ENCODE measurements around the gene ZG16.
"Not testable (repeated sequence)": the region's sequence is repeated elsewhere in the genome, so short reads cannot be mapped to it uniquely, and the experiment has no call there.

ZG16 gene, protein sequence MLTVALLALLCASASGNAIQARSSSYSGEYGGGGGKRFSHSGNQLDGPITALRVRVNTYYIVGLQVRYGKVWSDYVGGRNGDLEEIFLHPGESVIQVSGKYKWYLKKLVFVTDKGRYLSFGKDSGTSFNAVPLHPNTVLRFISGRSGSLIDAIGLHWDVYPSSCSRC

DNA sequence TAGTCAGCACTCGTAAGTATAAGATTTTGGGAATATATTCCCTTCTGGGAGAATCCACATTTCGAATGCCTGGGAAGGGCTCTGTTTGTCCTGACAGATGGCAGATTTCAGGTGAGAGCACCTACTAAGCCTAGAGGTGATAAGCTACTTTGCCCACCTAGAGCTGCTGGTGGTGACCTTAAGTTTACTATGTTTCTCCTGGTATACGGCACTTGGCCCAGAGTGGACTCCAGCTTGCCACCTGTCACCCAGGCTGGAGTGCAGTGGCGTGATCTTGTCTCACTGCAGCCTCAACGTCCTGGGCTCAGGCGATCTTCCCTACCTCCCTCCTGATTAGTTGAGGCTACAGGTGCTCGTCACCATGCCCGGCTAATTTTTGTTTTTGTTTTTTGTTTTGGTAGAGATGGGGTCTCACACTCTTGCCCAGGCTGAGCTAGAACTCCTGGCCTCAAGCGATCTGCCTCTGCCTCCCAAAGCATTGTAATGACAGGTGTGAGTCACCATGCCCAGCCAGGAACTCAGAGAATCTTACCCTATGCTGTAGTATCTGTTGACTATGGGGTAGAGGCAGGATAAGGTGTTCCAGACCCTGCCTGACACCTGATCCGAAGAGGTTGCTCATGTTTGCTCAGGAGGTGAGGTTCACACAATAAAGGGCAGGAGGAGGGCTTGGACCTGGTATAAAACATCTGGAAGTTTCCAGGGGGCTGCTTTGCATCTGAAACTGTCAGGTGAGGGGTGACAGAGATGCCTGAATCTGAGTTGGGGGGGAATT, at the start of gene ZG16:
ZG16 (plus strand) TSS at position 681 of the 775 bp plus-strand sequence. CDS start 1,011 bp downstream, outside the sequence.
- in situ Hi-C loops (cut with HindIII; ENCODE audit: low sequenced_read_pairs), result no loop called here

DNA sequence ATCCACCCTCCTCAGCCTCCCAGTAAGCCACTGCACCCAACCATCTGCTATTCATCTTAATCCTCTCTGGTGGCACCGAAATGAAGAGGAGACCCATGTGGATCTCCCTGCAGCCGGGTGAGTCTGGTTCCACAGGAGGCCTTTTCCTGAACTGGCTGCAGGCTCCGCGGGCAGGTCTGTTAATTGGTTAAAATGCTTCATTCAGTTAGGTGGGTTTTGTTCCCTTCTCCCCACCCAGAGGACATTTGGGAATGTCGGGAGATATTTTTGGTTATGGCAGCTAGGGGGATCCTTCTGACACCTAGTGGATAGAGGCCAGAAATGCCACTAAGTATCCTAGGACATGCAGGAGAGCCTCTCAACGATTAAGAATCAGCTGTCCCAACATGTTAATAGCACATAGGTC, 48.9 kb upstream of the ZG16 start:
- in situ Hi-C loops (cut with HindIII; ENCODE audit: low sequenced_read_pairs), result no loop called here

DNA sequence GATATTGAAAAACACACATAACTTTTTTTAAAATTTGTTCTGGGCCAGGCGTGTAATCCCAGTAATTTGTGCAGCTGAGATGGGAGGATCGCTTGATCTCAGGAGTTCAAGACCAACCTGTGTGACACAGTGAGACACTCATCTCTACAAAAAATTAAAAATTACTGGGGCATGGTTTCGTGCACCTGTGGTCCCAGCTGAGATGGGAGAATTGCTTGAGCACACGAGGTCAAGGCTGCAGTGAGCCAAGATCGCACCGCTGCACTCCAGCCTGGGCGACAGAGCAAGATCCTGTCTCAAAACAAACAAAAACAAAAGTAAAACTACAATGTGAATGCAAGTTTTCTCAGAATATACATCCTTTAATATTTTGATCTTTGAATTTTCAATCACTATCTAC, 47.4 kb upstream of the ZG16 start:
- in situ Hi-C loops (cut with HindIII; ENCODE audit: low sequenced_read_pairs), result no loop called here

- in situ Hi-C loops (cut with HindIII; ENCODE audit: low sequenced_read_pairs), result not testable (repeated sequence)
Observed at GRCh38 chr16:29731768-29732601, 46.1 kb upstream of the ZG16 start.

DNA sequence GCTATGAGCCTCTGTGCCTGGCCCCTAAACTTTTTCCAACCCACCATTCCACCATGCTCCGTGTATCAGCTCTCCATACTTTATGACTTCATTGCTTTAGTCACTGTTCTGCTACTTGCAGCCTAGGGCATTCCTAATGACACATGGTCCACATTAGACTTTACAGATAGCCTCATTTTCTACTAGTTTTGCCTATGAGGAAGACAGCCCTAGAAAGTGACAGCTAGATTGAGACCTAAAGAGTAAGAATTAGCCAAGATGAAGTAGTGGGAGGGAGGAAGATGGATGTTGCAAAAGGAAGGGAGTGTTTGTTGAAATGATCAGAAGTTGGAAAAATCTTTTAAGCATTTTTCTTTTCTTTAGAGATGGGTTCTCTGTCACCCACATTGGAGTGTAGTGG, 43.3 kb upstream of the ZG16 start:
- in situ Hi-C loops (cut with HindIII; ENCODE audit: low sequenced_read_pairs), result no loop called here

DNA sequence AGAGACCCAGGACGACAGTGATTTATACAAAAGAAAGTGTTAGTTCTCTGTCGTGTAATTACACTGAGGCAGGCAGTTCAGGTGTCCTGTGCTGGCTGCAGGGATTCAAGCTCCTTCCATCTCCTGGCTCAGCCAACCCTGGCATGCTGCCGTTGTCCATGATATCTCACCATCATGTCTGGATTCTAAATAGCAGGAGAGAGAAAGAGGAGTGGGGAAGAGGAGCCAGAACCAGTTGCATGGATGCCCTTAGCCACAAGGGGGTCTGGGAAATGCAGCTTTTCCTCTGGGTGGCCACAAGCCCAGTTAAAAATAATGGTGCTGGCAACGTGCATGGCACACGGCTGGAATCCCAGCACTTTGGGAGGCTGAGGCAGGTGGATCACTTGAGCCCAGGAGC, 41.9 kb upstream of the ZG16 start:
- in situ Hi-C loops (cut with HindIII; ENCODE audit: low sequenced_read_pairs), result no loop called here

DNA sequence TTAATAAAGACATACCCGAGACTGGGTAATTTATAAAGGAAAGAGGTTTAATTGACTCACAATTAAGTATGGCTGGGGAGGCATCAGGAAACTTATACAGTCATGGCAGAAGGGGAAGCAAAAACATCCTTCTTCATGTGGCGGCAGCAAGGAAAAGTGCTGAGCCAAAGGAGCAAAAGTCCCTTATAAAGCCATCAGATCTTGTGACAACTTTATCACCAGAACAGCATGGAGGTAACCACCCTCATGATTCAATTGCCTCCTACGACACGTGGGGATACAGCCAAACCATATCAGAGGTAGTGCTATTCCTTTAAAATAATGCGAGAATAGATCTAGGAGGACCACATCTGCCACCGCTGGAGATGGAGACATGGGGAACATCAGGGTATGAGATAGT, 41.3 kb upstream of the ZG16 start:
- in situ Hi-C loops (cut with HindIII; ENCODE audit: low sequenced_read_pairs), result no loop called here

- in situ Hi-C loops (cut with HindIII; ENCODE audit: low sequenced_read_pairs), result no loop called here
Observed at GRCh38 chr16:29737713-29738112, 40.3 kb upstream of the ZG16 start.

- in situ Hi-C loops (cut with HindIII; ENCODE audit: low sequenced_read_pairs), result no loop called here
Observed at GRCh38 chr16:29738514-29738913, 39.5 kb upstream of the ZG16 start.

DNA sequence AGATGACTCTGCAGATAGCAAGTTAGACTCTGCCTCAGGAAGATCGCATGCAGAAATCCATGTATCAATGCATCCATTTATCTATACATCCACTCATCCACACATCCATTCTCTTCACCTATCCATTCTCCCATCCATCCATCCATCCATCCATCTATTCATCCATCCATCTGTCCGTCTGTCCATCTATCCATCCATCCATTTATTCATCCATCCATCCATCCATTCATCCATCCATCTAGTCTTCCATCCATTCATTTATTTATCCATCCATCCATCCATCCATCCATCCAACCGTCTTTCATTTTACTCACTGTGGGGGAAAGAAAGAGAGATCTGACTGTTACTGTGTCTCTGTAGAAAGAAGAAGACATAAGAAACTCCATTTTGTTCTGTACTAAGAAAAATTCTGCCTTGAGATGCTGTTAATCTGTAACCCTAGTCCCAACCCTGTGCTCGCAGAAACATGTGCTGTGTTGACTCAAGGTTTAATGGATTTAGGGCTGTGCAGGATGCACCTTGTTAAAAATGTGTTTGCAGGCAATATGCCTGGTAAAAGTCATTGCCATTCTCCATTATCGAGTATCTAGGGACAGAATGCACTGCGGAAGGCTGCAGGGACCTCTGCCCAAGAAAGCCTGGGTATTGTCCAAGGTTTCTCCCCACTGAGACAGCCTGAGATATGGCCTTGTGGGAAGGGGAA, 38.0 kb upstream of the ZG16 start:
- in situ Hi-C loops (cut with HindIII; ENCODE audit: low sequenced_read_pairs), result not testable (repeated sequence)

DNA sequence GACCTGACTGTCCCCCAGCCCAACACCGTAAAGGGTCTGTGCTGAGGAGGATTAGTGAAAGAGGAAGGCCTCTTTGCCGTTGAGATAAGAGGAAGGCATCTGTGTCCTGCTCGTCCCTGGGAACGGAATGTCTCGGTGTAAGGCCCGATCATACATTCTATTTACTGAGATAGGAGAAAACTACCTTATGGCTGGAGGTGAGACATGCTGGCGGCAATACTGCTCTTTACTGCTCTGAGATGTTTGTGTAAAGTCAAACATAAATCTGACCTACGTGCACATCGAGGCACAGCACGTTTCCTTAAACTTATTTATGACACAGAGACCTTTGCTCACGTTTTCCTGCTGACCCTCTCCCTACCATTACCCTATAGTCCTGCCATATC, 37.4 kb upstream of the ZG16 start:
- in situ Hi-C loops (cut with HindIII; ENCODE audit: low sequenced_read_pairs), result not testable (repeated sequence)

DNA sequence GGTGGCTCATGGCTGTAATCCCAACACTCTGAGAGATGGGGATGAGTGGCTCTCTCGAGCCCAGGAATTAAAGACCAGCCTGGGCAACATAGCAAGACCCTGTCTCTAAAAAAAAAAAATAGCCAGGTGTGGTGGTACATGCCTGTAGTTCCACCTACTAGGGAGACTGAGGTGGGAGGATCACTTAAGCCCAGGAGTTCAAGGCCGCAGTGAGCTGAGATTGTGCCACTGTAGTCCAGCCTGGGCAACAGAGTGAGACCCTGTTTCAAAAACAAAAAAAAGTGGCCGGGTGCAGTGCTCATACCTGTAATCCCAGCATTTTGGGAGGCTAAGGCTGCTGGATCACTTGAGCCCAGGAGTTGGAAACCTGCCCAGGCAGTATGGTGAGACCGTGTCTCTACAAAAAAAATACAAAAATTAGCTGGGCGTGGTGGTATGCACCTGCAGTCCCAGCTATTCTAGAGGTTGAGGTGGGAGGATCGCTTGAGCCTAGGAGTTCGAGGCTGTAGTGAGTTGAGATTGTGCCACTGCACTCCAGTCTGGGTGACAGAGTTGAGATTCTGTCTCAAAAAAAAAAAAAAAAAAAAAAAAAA, 35.3 kb upstream of the ZG16 start:
- in situ Hi-C loops (cut with HindIII; ENCODE audit: low sequenced_read_pairs), result no loop called here

- in situ Hi-C loops (cut with HindIII; ENCODE audit: low sequenced_read_pairs), result no loop called here
Observed at GRCh38 chr16:29743475-29743826, 34.6 kb upstream of the ZG16 start.

GRCh38 chr16:29743827-29744531, 34.1 kb upstream of the ZG16 start:
- in situ Hi-C loops (cut with HindIII; ENCODE audit: low sequenced_read_pairs), result no loop called here

GRCh38 chr16:29744541-29745101, 33.4 kb upstream of the ZG16 start:
- in situ Hi-C loops (cut with HindIII; ENCODE audit: low sequenced_read_pairs), result no loop called here

- in situ Hi-C loops (cut with HindIII; ENCODE audit: low sequenced_read_pairs), result no loop called here
Observed at GRCh38 chr16:29745121-29745852, 32.8 kb upstream of the ZG16 start.

GRCh38 chr16:29745853-29746345, 32.2 kb upstream of the ZG16 start, which contains the start of gene C16orf54:
Gene C16orf54 (minus strand): TSS chr16:29745990. CDS start chr16:29744951, 1,039 bp downstream.
- in situ Hi-C loops (cut with HindIII; ENCODE audit: low sequenced_read_pairs), result no loop called here

DNA sequence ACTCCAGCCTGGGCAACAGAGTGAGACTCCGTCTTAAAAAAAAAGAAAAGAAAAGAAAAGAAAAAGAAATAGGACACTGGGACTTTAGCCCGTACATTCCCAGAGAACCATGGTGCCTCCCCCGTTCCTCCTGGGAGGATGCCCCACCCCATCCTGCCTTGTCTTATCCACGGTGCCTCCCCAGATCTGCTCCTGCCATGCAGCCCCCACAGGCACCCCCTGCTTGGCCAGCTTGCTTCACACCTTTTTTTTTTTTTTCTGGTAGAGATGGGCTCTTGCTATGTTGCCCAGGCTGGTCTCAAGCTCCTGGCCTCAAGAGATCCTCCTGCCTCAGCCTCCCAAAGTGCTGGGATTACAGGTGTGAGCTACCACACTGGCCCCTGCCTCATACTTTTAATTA, 31.5 kb upstream of the ZG16 start:
- in situ Hi-C loops (cut with HindIII; ENCODE audit: low sequenced_read_pairs), result not testable (repeated sequence)
